ENCODE data around the gene USP36. TPM values are rescaled to one million over a fixed set of nuclear protein-coding genes. Genes with fewer than 3 reads are reported as not detected.
A peak's percentile ranks its signal among the peaks of the same experiment; 100 is the strongest.

Gene USP36
- total RNA-seq, 1 experiment from 2014 or later, result 74.0 TPM

- TF ChIP-seq ATF6 (CRISPR knock-in tag; IDR thresholded peaks at IDR 0.05) (no peak), ZNF121 (CRISPR knock-in tag; IDR thresholded peaks at IDR 0.05) (no peak), ZNF671 (CRISPR knock-in tag; IDR thresholded peaks at IDR 0.05) (no peak), TP53 (CRISPR knock-in tag; IDR thresholded peaks at IDR 0.05) (no peak), TEAD1 (CRISPR knock-in tag; IDR thresholded peaks at IDR 0.05) (no peak)
Observed at GRCh38 chr17:78828470-78829185, 12.0 kb downstream of the USP36 start (continued).

DNA sequence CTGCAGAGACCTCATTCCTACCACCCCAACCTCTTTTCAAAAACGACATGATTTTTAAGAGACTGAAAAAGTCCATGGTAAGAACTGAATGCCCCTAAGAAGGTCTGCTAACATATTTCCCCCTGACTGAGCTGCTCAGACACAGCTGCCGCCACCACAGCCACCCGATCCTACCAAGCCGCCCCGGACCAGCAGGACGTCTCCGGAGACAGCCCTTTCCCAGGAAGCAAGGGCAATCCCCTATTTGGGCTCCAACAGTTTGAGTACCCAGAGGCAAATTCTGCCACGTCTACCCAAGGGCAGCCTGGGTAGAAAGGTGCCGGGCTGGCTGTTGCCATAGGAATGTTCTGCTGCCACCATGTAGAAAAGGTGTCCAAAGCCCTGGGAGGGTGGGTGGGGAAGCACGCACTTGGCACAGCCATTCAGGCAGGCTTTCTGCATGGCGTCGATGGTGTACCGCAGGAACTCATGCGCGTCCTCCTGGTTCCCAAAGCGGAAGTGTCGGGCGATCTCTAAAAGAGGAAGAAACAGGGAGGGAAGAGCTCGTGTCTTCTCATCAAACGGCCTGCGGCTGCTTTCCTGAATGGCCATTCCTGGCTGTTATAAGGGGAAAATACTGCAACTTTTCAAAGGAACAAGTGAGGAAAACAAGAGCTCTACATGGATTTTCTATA lies 13.6 kb downstream of the USP36 start:
- Mint-ChIP-seq H3K9me3 (no peaks in the 10 kb centered on the region), H3K27me3 (ENCODE audit: low read depth) (no peaks in the 10 kb centered on the region), H3K4me1 (no peaks in the 10 kb centered on the region), H3K4me3 (no peak overlapping the region), H3K36me3 (peaks cover 84% of the 10 kb centered on the region), H3K27ac (no peak overlapping the region)
- CTCF ChIA-PET, result interaction anchor here (1.6 kb wide), 1 partner anchor 39 kb away, joined by 4 read pairs; no protein-coding TSS in a partner anchor
- TF ChIP-seq FOXJ3 (CRISPR knock-in tag; IDR thresholded peaks at IDR 0.05; ENCODE audit: borderline replicate concordance), result no peak
- DNase-seq (ENCODE audit: low spot score) (no peak), ATAC-seq (no peak)
- POLR2A ChIA-PET, result no interaction called here

GRCh38 chr17:78826421-78826820 lies 14.2 kb downstream of the USP36 start:
- ATAC-seq, result no peak
- no peaks in the 10 kb centered on the region for H3K9me3 Mint-ChIP-seq
- ChIA-PET POLR2A (no interaction called here), CTCF (no interaction called here)
- no peaks in the 10 kb centered on the region for H3K4me1 Mint-ChIP-seq
- H3K27me3 Mint-ChIP-seq (ENCODE audit: low read depth), result no peaks in the 10 kb centered on the region
- H3K4me3 Mint-ChIP-seq, result no peak overlapping the region
- peaks cover 85% of the 10 kb centered on the region for H3K36me3 Mint-ChIP-seq
- H3K27ac Mint-ChIP-seq, result no peak overlapping the region
- no peak for DNase-seq (ENCODE audit: low spot score)
- TF ChIP-seq GRHL2 (CRISPR knock-in tag; IDR thresholded peaks at IDR 0.05; ENCODE audit: insufficient replicate concordance, severe bottlenecking) (no peak), ATF1 (CRISPR knock-in tag; IDR thresholded peaks at IDR 0.05) (no peak), CREB1 (CRISPR knock-in tag; IDR thresholded peaks at IDR 0.05) (no peak), TEAD1 (CRISPR knock-in tag; IDR thresholded peaks at IDR 0.05) (no peak), NR3C1 (CRISPR knock-in tag; conservative IDR thresholded peaks at IDR 0.05; ENCODE audit: low read depth) (no peak), SMAD3 (CRISPR knock-in tag; IDR thresholded peaks at IDR 0.05; ENCODE audit: borderline replicate concordance) (no peak), ATF2 (CRISPR knock-in tag; IDR thresholded peaks at IDR 0.05; ENCODE audit: borderline replicate concordance, low read depth) (no peak), FOXP1 (CRISPR knock-in tag; IDR thresholded peaks at IDR 0.05; ENCODE audit: borderline replicate concordance) (no peak), ZNF671 (CRISPR knock-in tag; IDR thresholded peaks at IDR 0.05) (no peak)
- TF ChIP-seq, protein P1, sequence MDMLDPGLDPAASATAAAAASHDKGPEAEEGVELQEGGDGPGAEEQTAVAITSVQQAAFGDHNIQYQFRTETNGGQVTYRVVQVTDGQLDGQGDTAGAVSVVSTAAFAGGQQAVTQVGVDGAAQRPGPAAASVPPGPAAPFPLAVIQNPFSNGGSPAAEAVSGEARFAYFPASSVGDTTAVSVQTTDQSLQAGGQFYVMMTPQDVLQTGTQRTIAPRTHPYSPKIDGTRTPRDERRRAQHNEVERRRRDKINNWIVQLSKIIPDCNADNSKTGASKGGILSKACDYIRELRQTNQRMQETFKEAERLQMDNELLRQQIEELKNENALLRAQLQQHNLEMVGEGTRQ (CRISPR knock-in tag; IDR thresholded peaks at IDR 0.05), result no peak

DNA sequence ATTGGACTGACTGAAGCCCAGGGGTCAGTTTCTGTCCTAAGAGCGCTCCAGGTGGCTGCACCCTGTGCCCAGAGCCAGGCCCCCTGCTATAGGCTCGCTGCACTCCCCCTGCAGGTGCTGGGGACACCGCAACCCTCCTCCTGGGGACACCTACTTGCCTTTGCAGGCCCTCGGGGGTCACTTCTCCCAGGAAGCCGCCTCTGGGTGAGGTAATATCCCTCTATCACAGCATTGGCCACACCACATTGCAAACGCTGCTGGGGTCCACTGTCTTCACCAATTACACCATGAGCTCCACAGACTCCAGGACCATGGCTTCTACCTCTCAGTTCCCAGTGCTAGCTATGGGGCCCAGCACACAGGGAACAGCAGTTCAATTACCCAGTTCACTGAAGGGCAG lies 14.9 kb downstream of the USP36 start:
- peaks cover 88% of the 10 kb centered on the region for H3K36me3 Mint-ChIP-seq
- H3K4me3 Mint-ChIP-seq, result no peak overlapping the region
- TF ChIP-seq CTCF (IDR thresholded peaks at IDR 0.05) (no peak), ZNF671 (CRISPR knock-in tag; IDR thresholded peaks at IDR 0.05) (no peak), ZMAT4 (CRISPR knock-in tag; IDR thresholded peaks at IDR 0.05) (no peak), NFE2L1 (CRISPR knock-in tag; IDR thresholded peaks at IDR 0.05) (no peak), MAX (CRISPR knock-in tag; IDR thresholded peaks at IDR 0.05) (no peak), E2F1 (CRISPR knock-in tag; IDR thresholded peaks at IDR 0.05) (no peak), RORB (CRISPR knock-in tag; IDR thresholded peaks at IDR 0.05) (no peak), GABPB1 (CRISPR knock-in tag; IDR thresholded peaks at IDR 0.05) (no peak), ZNF263 (CRISPR knock-in tag; IDR thresholded peaks at IDR 0.05; ENCODE audit: low read depth) (no peak)

More for the DNA sequence above, 14.9 kb downstream of the USP36 start:
- DNase-seq (ENCODE audit: low spot score) (no peak), ATAC-seq (no peak)
- Mint-ChIP-seq H3K4me1 (no peaks in the 10 kb centered on the region), H3K27ac (peak overlapping the region; percentile 72; the same call in 1 of the 2 replicates), H3K27me3 (ENCODE audit: low read depth) (no peaks in the 10 kb centered on the region), H3K9me3 (no peaks in the 10 kb centered on the region)
- CTCF ChIA-PET, result no interaction called here
- POLR2A ChIA-PET, result no interaction called here
